Stimulated activated CD8-positive, alpha-beta memory T cell treated with anti-CD3 and anti-CD28 coated beads, Interleukin-12 subunit alpha, Interleukin-12 subunit beta, amount 100 ng/mL, for 1 hour (primary cell): ENCODE measurements around the gene ZDHHC5.

Experiments
- DNase-seq: peaks from one replicate; pipeline ENCODE4 v3.0.0-alpha.2; 2020; ENCODE audit warnings: low read depth

Gene ZDHHC5

GRCh38 chr11:57729479-57729878 lies 61.6 kb downstream of the ZDHHC5 start:
- no peak for DNase-seq

DNA sequence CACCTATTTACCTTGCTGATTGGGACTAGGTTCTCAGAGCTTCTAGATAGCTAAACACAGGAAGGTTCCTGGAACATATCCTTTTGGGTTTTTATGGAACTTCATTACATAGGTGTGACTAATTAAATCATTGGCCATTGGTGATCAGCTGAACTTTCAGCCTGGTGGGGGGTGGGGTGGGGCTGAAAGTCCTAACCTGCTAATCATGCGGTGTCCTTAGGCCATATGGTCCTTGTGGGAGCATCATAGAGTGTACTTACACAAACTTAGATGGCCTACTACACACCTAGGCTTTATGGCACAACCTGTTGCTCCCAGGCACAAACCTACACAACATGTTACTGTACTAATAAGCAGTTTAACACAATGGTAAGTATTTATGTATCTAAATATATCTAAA lies 64.7 kb downstream of the ZDHHC5 start:
- DNase-seq, result no peak

DNA sequence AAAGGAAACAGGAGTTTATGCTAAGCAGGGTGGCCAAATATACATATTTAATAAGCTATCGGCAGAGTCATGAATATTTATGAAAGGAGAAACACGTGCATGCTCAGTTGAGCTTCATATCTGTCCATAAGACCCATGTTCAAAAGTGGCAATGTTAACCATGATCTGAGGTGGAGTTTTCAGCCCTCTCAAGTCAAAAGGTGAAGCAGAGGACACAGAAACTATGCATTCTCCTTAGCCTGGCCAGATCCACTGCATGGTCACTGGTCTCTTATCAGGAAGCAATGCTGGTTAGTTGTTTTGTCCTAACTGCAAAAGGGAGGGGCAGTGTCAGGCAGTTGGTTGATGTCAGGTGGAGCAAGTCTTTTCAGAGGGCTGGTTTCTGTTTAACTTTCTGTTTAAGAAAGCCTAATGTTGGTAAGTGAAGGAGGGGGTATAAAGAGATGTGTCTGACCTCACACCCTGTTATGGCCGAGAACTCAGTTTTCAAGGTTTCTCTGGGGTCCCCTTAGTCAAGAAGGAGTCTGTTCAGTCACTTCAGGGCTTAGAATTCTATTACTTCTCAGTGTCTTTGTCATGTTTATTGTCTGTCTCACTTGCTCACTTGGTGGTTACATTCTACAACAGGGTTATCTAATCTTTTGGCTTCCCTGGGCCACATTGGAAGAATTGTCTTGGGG lies 67.8 kb downstream of the ZDHHC5 start:
- no peak for DNase-seq

DNA sequence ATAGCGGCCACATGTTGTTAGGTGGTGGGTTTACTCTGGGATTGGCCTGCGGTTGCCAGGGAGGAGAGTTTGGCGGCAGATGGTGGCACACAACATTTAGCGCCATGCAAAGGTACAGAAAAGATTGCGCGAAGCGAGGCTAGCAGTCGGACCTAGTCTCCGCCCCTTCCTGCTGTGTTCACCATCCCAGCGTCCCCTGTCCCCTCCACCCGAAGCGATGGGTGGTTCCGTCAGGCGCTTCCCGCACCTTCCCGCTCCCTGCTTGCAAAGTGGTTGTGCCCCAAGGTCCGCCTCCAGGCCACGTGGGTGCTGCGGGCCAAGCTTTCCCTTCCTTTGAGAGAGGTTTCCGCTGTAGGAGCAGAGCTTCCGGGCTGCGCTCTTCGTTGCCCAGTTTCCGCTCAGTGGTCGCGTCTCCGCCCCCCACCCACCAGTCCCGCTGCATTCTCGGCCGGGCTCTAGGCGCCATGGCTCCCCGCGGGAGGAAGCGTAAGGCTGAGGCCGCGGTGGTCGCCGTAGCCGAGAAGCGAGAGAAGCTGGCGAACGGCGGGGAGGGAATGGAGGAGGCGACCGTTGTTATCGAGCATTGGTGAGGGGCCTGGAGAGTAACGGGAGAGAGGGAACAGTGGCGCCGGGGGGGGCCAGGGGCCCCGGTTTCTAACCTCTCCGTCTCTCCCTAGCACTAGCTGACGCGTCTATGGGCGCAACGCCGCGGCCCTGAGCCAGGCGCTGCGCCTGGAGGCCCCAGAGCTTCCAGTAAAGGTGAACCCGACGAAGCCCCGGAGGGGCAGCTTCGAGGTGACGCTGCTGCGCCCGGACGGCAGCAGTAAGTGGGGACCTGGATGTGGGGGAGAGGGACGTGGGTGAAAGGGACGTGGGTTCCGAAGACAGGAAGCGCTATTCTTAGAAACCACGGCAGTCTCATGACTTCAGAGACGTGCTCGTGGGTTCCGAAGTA lies 73.5 kb downstream of the ZDHHC5 start, which contains the start of gene SELENOH:
Gene SELENOH (plus strand): TSS at position 360 of the 955 bp plus-strand sequence. CDS start 105 bp downstream, at position 465.
- peak; percentile 78 for DNase-seq

GRCh38 chr11:57742087-57742452 lies 74.2 kb downstream of the ZDHHC5 start:
- no peak for DNase-seq

GRCh38 chr11:57744357-57744756 lies 76.4 kb downstream of the ZDHHC5 start:
- no peak for DNase-seq

- DNase-seq, result no peak
Observed at GRCh38 chr11:57745206-57745605, 77.3 kb downstream of the ZDHHC5 start.

GRCh38 chr11:57746920-57747319 lies 79.0 kb downstream of the ZDHHC5 start:
- no peak for DNase-seq
